GM21576 (cell line): Measurements from ENCODE around the gene TAF5L.
"Not testable (repeated sequence)": the region's sequence is repeated elsewhere in the genome, so short reads cannot be mapped to it uniquely, and the experiment has no call there.

Experiments used
- ATAC-seq: cut with Tn5 transposase; IDR thresholded peaks from one replicate; pipeline ENCODE4 v1.9.1; 2021; ENCODE audit warnings: mild to moderate bottlenecking, moderate library complexity; ENCODE audit not compliant: unreplicated experiment

Gene TAF5L

GRCh38 chr1:229642970-229643369 is 17.0 kb upstream of the TAF5L start:
- no peak for ATAC-seq

- no peak for ATAC-seq
These were observed 16.5 kb upstream of the TAF5L start for GRCh38 chr1:229642376-229642775.

- no peak for ATAC-seq
These were observed 15.4 kb upstream of the TAF5L start for GRCh38 chr1:229641306-229641705.

GRCh38 chr1:229640455-229640854 is 14.5 kb upstream of the TAF5L start:
- no peak for ATAC-seq

- ATAC-seq: no peak
These were observed 11.8 kb upstream of the TAF5L start for GRCh38 chr1:229637746-229638145.

- no peak for ATAC-seq
These were observed 10.1 kb upstream of the TAF5L start for GRCh38 chr1:229636042-229636441.

- ATAC-seq: no peak
These were observed 6.0 kb upstream of the TAF5L start for GRCh38 chr1:229631966-229632365.

- ATAC-seq: no peak
These were observed 5.2 kb upstream of the TAF5L start for GRCh38 chr1:229631148-229631547.

GRCh38 chr1:229629261-229629660 is 3.3 kb upstream of the TAF5L start:
- no peak for ATAC-seq

GRCh38 chr1:229627003-229627402 is 1.1 kb upstream of the TAF5L start:
- ATAC-seq: no peak

- peak; percentile 40 for ATAC-seq
These were observed 629 bp downstream of the TAF5L start for GRCh38 chr1:229625071-229625914.

- ATAC-seq: no peak
These were observed 1.3 kb downstream of the TAF5L start for GRCh38 chr1:229624521-229625070.

- no peak for ATAC-seq
These were observed 2.1 kb downstream of the TAF5L start for GRCh38 chr1:229623838-229624237.

GRCh38 chr1:229623225-229623624 is 2.7 kb downstream of the TAF5L start:
- ATAC-seq: no peak

- ATAC-seq: not testable (repeated sequence)
These were observed 3.2 kb downstream of the TAF5L start for GRCh38 chr1:229622641-229623120.

GRCh38 chr1:229621663-229622062 is 4.3 kb downstream of the TAF5L start:
- ATAC-seq: no peak

- no peak for ATAC-seq
These were observed 5.0 kb downstream of the TAF5L start for GRCh38 chr1:229620876-229621275.

- ATAC-seq: no peak
These were observed 6.3 kb downstream of the TAF5L start for GRCh38 chr1:229619614-229620013.

- no peak for ATAC-seq
These were observed 6.9 kb downstream of the TAF5L start for GRCh38 chr1:229619002-229619401.

GRCh38 chr1:229617351-229618100 is 8.4 kb downstream of the TAF5L start:
- no peak for ATAC-seq

GRCh38 chr1:229614701-229615100 is 11.2 kb downstream of the TAF5L start:
- no peak for ATAC-seq

- no peak for ATAC-seq
These were observed 12.0 kb downstream of the TAF5L start for GRCh38 chr1:229613938-229614337.
